ENCODE results near the gene LTN1.

DNA sequence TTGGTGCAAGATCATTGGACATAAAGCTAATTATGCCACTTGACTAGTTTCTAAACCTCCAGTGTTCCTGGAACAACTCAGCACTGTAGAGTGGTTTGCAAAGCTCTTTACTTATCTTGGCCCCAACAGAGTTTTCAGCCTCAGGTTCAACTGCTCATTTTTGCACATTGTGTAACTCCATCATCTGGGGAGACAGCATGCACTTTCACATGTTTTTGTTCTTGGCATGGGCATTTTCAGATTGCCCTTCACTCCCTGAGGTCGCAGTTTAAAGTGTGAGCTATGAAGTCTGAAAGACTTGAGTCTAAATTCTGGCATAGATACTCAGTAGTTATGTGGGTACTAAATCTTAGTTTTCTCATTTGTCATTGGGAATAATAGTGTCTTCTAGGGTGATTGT lies 36.8 kb upstream of the LTN1 start:
- TF ChIP-seq EP300 (IDR thresholded peaks at IDR 0.05; ENCODE audit: borderline replicate concordance) (no peak), TCF12 (IDR thresholded peaks at IDR 0.05; ENCODE audit: low read depth) (no peak), CREB1 (IDR thresholded peaks at IDR 0.05; ENCODE audit: low read depth) (no peak), TAF1 (IDR thresholded peaks at IDR 0.05; ENCODE audit: low read depth) (no peak), TEAD4 (IDR thresholded peaks at IDR 0.05) (no peak), YY1 (IDR thresholded peaks at IDR 0.05; ENCODE audit: low read depth) (no peak), REST (IDR thresholded peaks at IDR 0.05; ENCODE audit: low read depth) (no peak), EGR1 (IDR thresholded peaks at IDR 0.05) (no peak), ZBTB7A (IDR thresholded peaks at IDR 0.05; ENCODE audit: low read depth) (no peak), CEBPB (IDR thresholded peaks at IDR 0.05) (no peak), RAD21 (IDR thresholded peaks at IDR 0.05; ENCODE audit: low read depth) (no peak), MAX (IDR thresholded peaks at IDR 0.05) (no peak)
- TF ChIP-seq, protein P1, sequence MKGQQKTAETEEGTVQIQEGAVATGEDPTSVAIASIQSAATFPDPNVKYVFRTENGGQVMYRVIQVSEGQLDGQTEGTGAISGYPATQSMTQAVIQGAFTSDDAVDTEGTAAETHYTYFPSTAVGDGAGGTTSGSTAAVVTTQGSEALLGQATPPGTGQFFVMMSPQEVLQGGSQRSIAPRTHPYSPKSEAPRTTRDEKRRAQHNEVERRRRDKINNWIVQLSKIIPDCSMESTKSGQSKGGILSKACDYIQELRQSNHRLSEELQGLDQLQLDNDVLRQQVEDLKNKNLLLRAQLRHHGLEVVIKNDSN (IDR thresholded peaks at IDR 0.05) = no peak

Measured in Ishikawa (cell line).